IMR-90 (cell line): Measurements from ENCODE around the gene SLC35F1. TPM values are rescaled to one million over a fixed set of nuclear protein-coding genes. Genes with fewer than 3 reads are reported as not detected.
A peak's percentile ranks its signal among the peaks of the same experiment; 100 is the strongest.

Experiments
- ATAC-seq: fragments of 200-7000 bp; cut with Tn5 transposase; 2 replicates; pipeline ENCODE4 v1.9.1; 2020; ENCODE audit warnings: low read depth, mild to moderate bottlenecking, moderate library complexity
- BruUV-seq: library from RNA; stranded (reverse); fragments of 400-500 nt; replicated peaks from 2 replicates; lab custom pipeline; 2021; lab: Mats Ljungman, UMichigan
- CTCF ChIA-PET: fragments of 300-600 bp; formaldehyde crosslinking; extraction: SDS; loops from one replicate; lab custom pipeline; 2021; ENCODE audit warnings: antibody characterized with exemption; lab: Yijun Ruan, JAX
- POLR2A ChIA-PET: fragments of 300-600 bp; sonication (Branson Sonifier 250); formaldehyde crosslinking; loops from one replicate; lab custom pipeline; 2022; ENCODE audit warnings: antibody characterized with exemption; ENCODE audit not compliant: unreplicated experiment; lab: Charles Lee
- DNase-seq: peaks from one replicate; pipeline ENCODE4 v3.0.0; 2013
- H2AFZ ChIP-seq: replicated peaks from 2 replicates; pipeline ENCODE3; 2013; ENCODE audit warnings: low read length, mild to moderate bottlenecking; ENCODE audit not compliant: poor library complexity
- H2AK5ac ChIP-seq: 2 replicates; pipeline ENCODE4 v1.6.1; 2013; ENCODE audit warnings: low read depth, low read length, inconsistent platforms
- H2AK9ac ChIP-seq: replicated peaks from 2 replicates; pipeline ENCODE3; 2013; ENCODE audit warnings: mild to moderate bottlenecking, low read depth, low read length, moderate library complexity; ENCODE audit not compliant: poor library complexity
- H2BK120ac ChIP-seq: 2 replicates; pipeline ENCODE4 v1.6.1; 2013; ENCODE audit warnings: low read depth, low read length, inconsistent platforms
- H2BK15ac ChIP-seq: 3 replicates; pipeline ENCODE4 v1.6.1; 2013; ENCODE audit warnings: low read depth, low read length, inconsistent platforms
- H2BK20ac ChIP-seq: 2 replicates; pipeline ENCODE4 v1.6.1; 2013; ENCODE audit warnings: low read depth, mild to moderate bottlenecking, inconsistent platforms, low read length, moderate library complexity
- H2BK5ac ChIP-seq: 2 replicates; pipeline ENCODE4 v1.6.1; 2013; ENCODE audit warnings: mild to moderate bottlenecking, low read depth, low read length, inconsistent platforms; ENCODE audit not compliant: poor library complexity, severe bottlenecking
- H3K14ac ChIP-seq: replicated peaks from 2 replicates; pipeline ENCODE4 v1.6.1; 2013; ENCODE audit warnings: low read depth, low read length, inconsistent platforms
- H3K18ac ChIP-seq: 2 replicates; pipeline ENCODE4 v1.6.1; 2013; ENCODE audit warnings: low read depth, low read length, control low read depth
- H3K23ac ChIP-seq: 2 replicates; pipeline ENCODE4 v1.6.1; 2013; ENCODE audit warnings: low read depth, low read length, inconsistent platforms
- H3K27ac ChIP-seq: 2 replicates; pipeline ENCODE4 v1.5.1; 2013; ENCODE audit warnings: mild to moderate bottlenecking, control low read depth, low read length; ENCODE audit not compliant: insufficient read depth
- H3K27me3 ChIP-seq: 2 replicates; pipeline ENCODE4 v1.6.1; 2013; ENCODE audit warnings: low read length; ENCODE audit not compliant: control insufficient read depth, insufficient read depth
- H3K36me3 ChIP-seq: 2 replicates; pipeline ENCODE4 v1.6.1; 2013; ENCODE audit warnings: low read length, mixed read lengths; ENCODE audit not compliant: control insufficient read depth, insufficient read depth
- H3K4ac ChIP-seq: 2 replicates; pipeline ENCODE4 v1.6.1; 2013; ENCODE audit warnings: low read depth, low read length, inconsistent platforms
- H3K4me1 ChIP-seq: 2 replicates; pipeline ENCODE4 v1.6.1; 2013; ENCODE audit warnings: low read length, mixed read lengths; ENCODE audit not compliant: control insufficient read depth, insufficient read depth
- H3K4me2 ChIP-seq: 2 replicates; pipeline ENCODE4 v1.6.1; 2013; ENCODE audit warnings: low read depth, mild to moderate bottlenecking, control low read depth, low read length, moderate library complexity
- H3K4me3 ChIP-seq: 2 replicates; pipeline ENCODE4 v1.5.1; 2013; ENCODE audit warnings: low read depth, mild to moderate bottlenecking, control low read depth, low read length, moderate library complexity; ENCODE audit not compliant: insufficient read depth
- H3K56ac ChIP-seq: 2 replicates; pipeline ENCODE4 v1.6.1; 2013; ENCODE audit warnings: low read length, inconsistent platforms; ENCODE audit not compliant: insufficient read depth; ENCODE audit errors: extremely low read depth
- H3K79me1 ChIP-seq, 2 experiments: 2 replicates each; pipeline ENCODE4 v1.6.1; 2013; ENCODE audit warnings: low read length in 2 of 2, inconsistent platforms in 1 of 2, low read depth in 1 of 2
- H3K9ac ChIP-seq: 2 replicates; pipeline ENCODE4 v1.6.1; 2013; ENCODE audit warnings: low read depth, low read length, control low read depth
- H3K9me1 ChIP-seq: 2 replicates; pipeline ENCODE4 v1.6.1; 2013; ENCODE audit warnings: low read length, inconsistent platforms; ENCODE audit not compliant: insufficient read depth
- H3K9me3 ChIP-seq: 2 replicates; pipeline ENCODE4 v1.6.1; 2013; ENCODE audit warnings: low read length; ENCODE audit not compliant: control insufficient read depth, insufficient read depth
- H4K20me1 ChIP-seq: 2 replicates; pipeline ENCODE4 v1.6.1; 2013; ENCODE audit warnings: low read length, inconsistent platforms; ENCODE audit not compliant: insufficient read depth
- H4K5ac ChIP-seq: 2 replicates; pipeline ENCODE4 v1.6.1; 2013; ENCODE audit warnings: mild to moderate bottlenecking, low read depth, low read length, control low read depth
- H4K8ac ChIP-seq, 2 experiments: 2 replicates each; pipeline ENCODE4 v1.6.1; 2013; ENCODE audit warnings: low read depth in 2 of 2, low read length in 2 of 2, control low read depth in 1 of 2, inconsistent platforms in 1 of 2
- H4K91ac ChIP-seq: 2 replicates; pipeline ENCODE4 v1.6.1; 2013; ENCODE audit warnings: low read depth, low read length, inconsistent platforms; ENCODE audit not compliant: insufficient read depth
- BHLHE40 ChIP-seq: fragments of 150-350 bp; IDR thresholded peaks from 2 replicates; pipeline ENCODE4 v1.6.1; 2016; ENCODE audit warnings: mild to moderate bottlenecking, low read depth, low read length
- CEBPB ChIP-seq: IDR thresholded peaks from 2 replicates; pipeline ENCODE4 v1.6.1; 2012; ENCODE audit warnings: low read depth, low read length, improper control_type of control experiment
- CHD1 ChIP-seq: IDR thresholded peaks from 2 replicates; pipeline ENCODE4 v1.6.1; 2012; ENCODE audit warnings: low read depth, low read length, improper control_type of control experiment
- CTCF ChIP-seq: conservative IDR thresholded peaks from 2 replicates; pipeline ENCODE4 v1.5.1; 2012; ENCODE audit warnings: mild to moderate bottlenecking, low read depth, low read length, improper control_type of control experiment
- MAFK ChIP-seq: IDR thresholded peaks from 2 replicates; pipeline ENCODE4 v1.6.1; 2012; ENCODE audit warnings: low read depth, low read length, improper control_type of control experiment
- NFE2L2 ChIP-seq: fragments of 150-350 bp; IDR thresholded peaks from 2 replicates; pipeline ENCODE4 v1.6.1; 2016; ENCODE audit warnings: low read depth, mild to moderate bottlenecking, low read length
- RAD21 ChIP-seq: IDR thresholded peaks from 2 replicates; pipeline ENCODE4 v1.6.1; 2012; ENCODE audit warnings: low read length, improper control_type of control experiment
- RFX5 ChIP-seq: IDR thresholded peaks from 2 replicates; pipeline ENCODE4 v1.8.0; 2012; ENCODE audit warnings: low read depth, mild to moderate bottlenecking, low read length, moderate library complexity
- SMC3 ChIP-seq: fragments of 150-350 bp; IDR thresholded peaks from 2 replicates; pipeline ENCODE4 v1.6.1; 2016; ENCODE audit warnings: low read depth, mild to moderate bottlenecking, antibody characterized with exemption, low read length, moderate library complexity
- WGBS, 2 experiments: methylation state at CpG; one replicate each; pipeline versions ENCODE4 v1.1.5 to v1.1.7; 2013; ENCODE audit warnings: missing lambda C conversion rate in 2 of 2; ENCODE audit not compliant: insufficient read length in 1 of 2; ENCODE audit errors: extremely low coverage in 2 of 2; 5-methylcytosine and 5-hydroxymethylcytosine counted together
- dilution Hi-C: fragments of 300-500 bp; cut with HindIII; formaldehyde crosslinking; loops from one replicate; pipeline ENCODE4 v1.14.3; 2018; ENCODE audit warnings: low sequenced_read_pairs; ENCODE audit not compliant: unreplicated experiment
- in situ Hi-C: fragments of 300-500 bp; cut with MboI; formaldehyde crosslinking; loops from 3 replicates; pipeline ENCODE4 v1.14.3; 2019; ENCODE audit warnings: low sequenced_read_pairs, inconsistent platforms, mixed read lengths
- intact Hi-C: fragments of 100-400 bp; cut with micrococcal nuclease; formaldehyde crosslinking; loops from 2 replicates; pipeline ENCODE4 v1.10.0; 2022
- polyA plus RNA-seq, 3 experiments: library from polyadenylated mRNA; depleted of rRNA; stranded (reverse); fragments of >200 nt; gene quantifications; 2 replicates each; pipeline ENCODE4 v1.2.3, GENCODE V29; 2012; ENCODE audit warnings: low replicate concordance in 1 of 3
- total RNA-seq: library from RNA; depleted of rRNA; stranded (reverse); fragments of >200 nt; gene quantifications from 2 replicates; pipeline ENCODE4 v1.2.3, GENCODE V29; 2012

SLC35F1 gene
- total and polyA plus RNA-seq, 2 of the 4 experiments (the other 2 are of a cell fraction): not detected

GRCh38 chr6:118288355-118289124, 381.5 kb downstream of the SLC35F1 start:
- Histone ChIP-seq H4K91ac (no peak overlapping the region), H2AK9ac (no peak overlapping the region), H3K56ac (no peak overlapping the region), H2BK15ac (no peak overlapping the region), H4K5ac (no peak overlapping the region), H2BK120ac (no peak overlapping the region), H3K4me3 (no peak overlapping the region), H2AFZ (no peak overlapping the region), H3K36me3 (no peaks in the 10 kb centered on the region), H3K23ac (no peak overlapping the region), H3K4me1 (no peaks in the 10 kb centered on the region), H2AK5ac (no peak overlapping the region), H3K9me3 (no peaks in the 10 kb centered on the region), H3K27me3 (no peaks in the 10 kb centered on the region), H3K27ac (no peak overlapping the region), H3K9ac (no peak overlapping the region), H3K18ac (no peak overlapping the region), H3K4me2 (no peak overlapping the region), H3K4ac (no peak overlapping the region; the same call in 1 of the 2 replicates), H4K20me1 (no peaks in the 10 kb centered on the region), H3K9me1 (no peaks in the 10 kb centered on the region), H2BK20ac (no peak overlapping the region), H2BK5ac (no peak overlapping the region), H3K79me1 (no peaks in the 10 kb centered on the region), H3K14ac (no peak overlapping the region), H4K8ac (no peak overlapping the region)
- intact Hi-C loops (loop anchor here (1.0 kb wide), 2 partner anchors 221 to 263 kb away; no protein-coding TSS in a partner anchor), dilution Hi-C loops (no loop called here), in situ Hi-C loops (loop anchor here (5.0 to 10.0 kb wide), 4 partner anchors 214 to 516 kb away; no protein-coding TSS in a partner anchor)
- TF ChIP-seq RAD21 (peak; percentile 61), NFE2L2 (no peak), CTCF (peak; percentile 47), SMC3 (peak; percentile 49), CEBPB (no peak), CHD1 (no peak), RFX5 (no peak), BHLHE40 (no peak), MAFK (no peak)
- no TSS peak for BruUV-seq
- CTCF ChIA-PET: interaction anchor here (2.1 kb wide), 1 partner anchor 263 kb away, joined by 6 read pairs; no protein-coding TSS in a partner anchor
- WGBS, 2 experiments: no CpG with 5 or more reads among the region's 2 CpGs
- DNase-seq (peak; percentile 52), ATAC-seq (peak; percentile 54)
- POLR2A ChIA-PET: no interaction called here
